ENCODE results near the gene AP5S1. TPM values are rescaled to one million over a fixed set of nuclear protein-coding genes. Genes with fewer than 3 reads are reported as not detected.

The AP5S1 gene
- polyA plus RNA-seq (2012; ENCODE audit: insufficient read length, low read depth) = 23.8 TPM

DNA sequence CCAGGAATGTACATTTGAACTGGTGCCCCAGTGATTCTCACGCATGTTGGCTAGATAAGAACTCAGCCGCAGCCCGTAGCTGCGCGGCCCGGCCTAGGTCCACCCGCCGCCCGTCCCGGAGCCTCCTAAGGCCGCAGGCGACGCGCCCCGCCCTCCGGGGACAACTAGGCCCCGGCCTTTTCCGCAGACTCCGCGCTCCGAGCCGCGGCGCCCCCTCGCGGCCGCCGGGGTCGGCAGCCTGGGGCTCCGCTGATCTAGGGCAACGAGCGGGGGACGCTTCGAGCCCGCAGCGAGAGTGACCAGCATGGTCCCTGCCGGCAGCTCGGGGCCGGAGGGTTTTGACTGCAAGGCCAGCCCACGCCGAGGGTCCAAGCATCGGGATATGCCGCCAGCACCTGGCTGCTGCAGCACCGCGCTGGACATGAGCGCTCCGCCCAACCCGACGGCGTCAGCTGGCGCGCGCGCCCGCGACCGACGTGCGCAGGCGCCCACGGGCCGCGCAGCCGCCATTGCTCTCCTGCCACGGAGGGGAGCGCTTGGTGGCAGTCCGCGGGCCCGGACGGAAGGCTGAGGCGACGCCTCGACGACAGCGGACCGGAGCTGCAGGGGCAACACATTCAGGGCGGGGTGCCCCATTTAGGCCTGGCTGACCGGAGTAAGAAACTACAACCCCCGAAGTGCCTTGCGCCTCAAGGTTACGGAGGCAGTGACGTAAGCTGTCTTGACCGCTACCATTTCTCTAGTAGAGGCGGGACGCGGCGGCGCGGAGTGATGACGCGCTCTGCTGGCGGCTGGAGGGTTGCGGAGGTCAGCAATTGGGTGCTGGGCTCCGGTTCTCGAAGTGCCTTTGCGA is at the start of gene AP5S1:
TSS of gene AP5S1 (plus strand) at position 500 of the 853 bp plus-strand sequence. CDS start 1,571 bp downstream, outside the sequence.
- TF ChIP-seq POLR2AphosphoS5 (IDR thresholded peaks at IDR 0.05; ENCODE audit: low read depth, low read length) (peak; percentile 81), SIN3A (IDR thresholded peaks at IDR 0.05; ENCODE audit: borderline replicate concordance, insufficient read depth, low read length) (no peak), FOXP2 (optimal IDR thresholded peaks at IDR 0.05; ENCODE audit: borderline replicate concordance, extremely low read depth, extremely low read length, insufficient read depth) (no peak), TAF1 (IDR thresholded peaks at IDR 0.05; ENCODE audit: borderline replicate concordance, insufficient read depth, low read length) (peak; percentile 80; the same call in 1 of the 2 replicates)
- TF ChIP-seq, protein P1, sequence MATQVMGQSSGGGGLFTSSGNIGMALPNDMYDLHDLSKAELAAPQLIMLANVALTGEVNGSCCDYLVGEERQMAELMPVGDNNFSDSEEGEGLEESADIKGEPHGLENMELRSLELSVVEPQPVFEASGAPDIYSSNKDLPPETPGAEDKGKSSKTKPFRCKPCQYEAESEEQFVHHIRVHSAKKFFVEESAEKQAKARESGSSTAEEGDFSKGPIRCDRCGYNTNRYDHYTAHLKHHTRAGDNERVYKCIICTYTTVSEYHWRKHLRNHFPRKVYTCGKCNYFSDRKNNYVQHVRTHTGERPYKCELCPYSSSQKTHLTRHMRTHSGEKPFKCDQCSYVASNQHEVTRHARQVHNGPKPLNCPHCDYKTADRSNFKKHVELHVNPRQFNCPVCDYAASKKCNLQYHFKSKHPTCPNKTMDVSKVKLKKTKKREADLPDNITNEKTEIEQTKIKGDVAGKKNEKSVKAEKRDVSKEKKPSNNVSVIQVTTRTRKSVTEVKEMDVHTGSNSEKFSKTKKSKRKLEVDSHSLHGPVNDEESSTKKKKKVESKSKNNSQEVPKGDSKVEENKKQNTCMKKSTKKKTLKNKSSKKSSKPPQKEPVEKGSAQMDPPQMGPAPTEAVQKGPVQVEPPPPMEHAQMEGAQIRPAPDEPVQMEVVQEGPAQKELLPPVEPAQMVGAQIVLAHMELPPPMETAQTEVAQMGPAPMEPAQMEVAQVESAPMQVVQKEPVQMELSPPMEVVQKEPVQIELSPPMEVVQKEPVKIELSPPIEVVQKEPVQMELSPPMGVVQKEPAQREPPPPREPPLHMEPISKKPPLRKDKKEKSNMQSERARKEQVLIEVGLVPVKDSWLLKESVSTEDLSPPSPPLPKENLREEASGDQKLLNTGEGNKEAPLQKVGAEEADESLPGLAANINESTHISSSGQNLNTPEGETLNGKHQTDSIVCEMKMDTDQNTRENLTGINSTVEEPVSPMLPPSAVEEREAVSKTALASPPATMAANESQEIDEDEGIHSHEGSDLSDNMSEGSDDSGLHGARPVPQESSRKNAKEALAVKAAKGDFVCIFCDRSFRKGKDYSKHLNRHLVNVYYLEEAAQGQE (IDR thresholded peaks at IDR 0.05; ENCODE audit: insufficient read depth in 1 of 2, low read depth in 2 of 2, low read length in 2 of 2) = peak in 1 of 2 experiments; percentile 27; a peak in 1 of 4 replicates

- TF ChIP-seq POLR2AphosphoS5 (IDR thresholded peaks at IDR 0.05; ENCODE audit: low read depth, low read length) (no peak), TAF1 (IDR thresholded peaks at IDR 0.05; ENCODE audit: borderline replicate concordance, insufficient read depth, low read length) (no peak), SIN3A (IDR thresholded peaks at IDR 0.05; ENCODE audit: borderline replicate concordance, insufficient read depth, low read length) (no peak), FOXP2 (optimal IDR thresholded peaks at IDR 0.05; ENCODE audit: borderline replicate concordance, extremely low read depth, extremely low read length, insufficient read depth) (no peak)
- TF ChIP-seq, protein P1 (IDR thresholded peaks at IDR 0.05; ENCODE audit: insufficient read depth in 1 of 2, low read depth in 2 of 2, low read length in 2 of 2) = no peak
Measured at GRCh38 chr20:3771552-3772058, 48.7 kb upstream of the AP5S1 start.

DNA sequence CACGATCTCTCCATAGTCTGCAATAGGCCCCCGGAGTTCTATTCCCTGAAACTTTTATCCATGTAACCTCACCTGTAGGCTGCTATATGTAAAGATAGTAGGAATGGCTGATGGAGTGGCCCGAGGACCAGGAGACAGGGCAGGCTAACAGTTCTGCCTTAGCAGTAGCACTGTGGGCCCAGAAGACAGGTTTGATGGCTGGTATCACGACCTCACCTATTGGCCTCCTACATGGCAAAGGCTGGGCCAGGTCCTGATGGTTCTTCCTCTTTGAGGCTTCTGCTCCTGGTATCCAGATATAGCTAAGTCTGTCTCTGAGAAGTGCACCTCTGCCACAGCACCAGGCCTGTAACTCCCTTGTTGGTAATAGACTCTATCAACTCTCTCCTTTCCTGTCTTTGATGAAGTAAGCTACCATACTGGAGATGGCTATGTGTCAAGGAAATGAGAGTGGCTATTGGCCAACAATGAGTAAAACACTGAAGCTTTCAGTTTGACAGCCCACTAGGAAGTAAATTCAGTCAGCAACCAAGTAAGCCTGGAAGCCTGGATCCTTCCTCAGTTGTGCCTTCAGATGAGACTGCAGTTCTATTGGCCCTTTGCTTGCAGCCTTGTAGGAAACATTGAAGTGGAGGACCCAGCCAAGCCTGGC is 44.8 kb upstream of the AP5S1 start:
- TF ChIP-seq, protein P1 (IDR thresholded peaks at IDR 0.05; ENCODE audit: insufficient read depth in 1 of 2, low read depth in 2 of 2, low read length in 2 of 2) = no peak
- TF ChIP-seq SIN3A (IDR thresholded peaks at IDR 0.05; ENCODE audit: borderline replicate concordance, insufficient read depth, low read length) (no peak), POLR2AphosphoS5 (IDR thresholded peaks at IDR 0.05; ENCODE audit: low read depth, low read length) (no peak), FOXP2 (optimal IDR thresholded peaks at IDR 0.05; ENCODE audit: borderline replicate concordance, extremely low read depth, extremely low read length, insufficient read depth) (no peak), TAF1 (IDR thresholded peaks at IDR 0.05; ENCODE audit: borderline replicate concordance, insufficient read depth, low read length) (no peak)

- TF ChIP-seq TAF1 (IDR thresholded peaks at IDR 0.05; ENCODE audit: borderline replicate concordance, insufficient read depth, low read length) (no peak), FOXP2 (optimal IDR thresholded peaks at IDR 0.05; ENCODE audit: borderline replicate concordance, extremely low read depth, extremely low read length, insufficient read depth) (no peak), SIN3A (IDR thresholded peaks at IDR 0.05; ENCODE audit: borderline replicate concordance, insufficient read depth, low read length) (no peak), POLR2AphosphoS5 (IDR thresholded peaks at IDR 0.05; ENCODE audit: low read depth, low read length) (no peak)
- TF ChIP-seq, protein P1 (IDR thresholded peaks at IDR 0.05; ENCODE audit: insufficient read depth in 1 of 2, low read depth in 2 of 2, low read length in 2 of 2) = no peak
Measured at GRCh38 chr20:3777381-3777715, 43.0 kb upstream of the AP5S1 start.
